Tibial nerve (tissue), 4 donors: ENCODE data around the gene RBM19.

ENCODE experiments used
- CTCF ChIP-seq, 5 experiments: fragments of 200-600 bp in 3 of 5; fragments of 450-650 bp in 2 of 5; sonication (generic) in 3 of 5; IDR thresholded peaks; one replicate each; pipeline ENCODE4 v1.5.1; 2016 to 2019; ENCODE audit warnings: antibody characterized with exemption in 5 of 5, mild to moderate bottlenecking in 3 of 5, moderate library complexity in 2 of 5
- EP300 ChIP-seq, 2 donors: sonication (generic); formaldehyde crosslinking; IDR thresholded peaks; one replicate each; pipeline ENCODE4 v1.6.1; 2017; ENCODE audit warnings: antibody characterized with exemption in 2 of 2, mild to moderate bottlenecking in 1 of 2
- POLR2A ChIP-seq, 2 donors: fragments of 450-650 bp; IDR thresholded peaks; one replicate each; pipeline ENCODE4 v1.6.1; 2017; ENCODE audit warnings: antibody characterized with exemption in 2 of 2, mild to moderate bottlenecking in 2 of 2, moderate library complexity in 2 of 2

- no peak for TF ChIP-seq CTCF (IDR thresholded peaks at IDR 0.05)
- TF ChIP-seq EP300 (IDR thresholded peaks at IDR 0.05): no peak
- TF ChIP-seq POLR2A (IDR thresholded peaks at IDR 0.05): no peak
Measured at GRCh38 chr12:113934060-113934814, 31.9 kb downstream of the RBM19 start.
